GM12878 (cell line): ENCODE measurements around the gene CTSA. TPM values are rescaled to one million over a fixed set of nuclear protein-coding genes. Genes with fewer than 3 reads are reported as not detected.

Source experiments
- ATAC-seq: fragments of 200-7000 bp; cut with Tn5 transposase; 3 replicates; pipeline ENCODE4 v1.9.1; 2020; ENCODE audit warnings: mild to moderate bottlenecking, moderate library complexity
- BruUV-seq: library from RNA; stranded (reverse); fragments of 400-500 nt; replicated peaks from 2 replicates; lab custom pipeline; 2021; lab: Mats Ljungman, UMichigan
- CTCF ChIA-PET: fragments of 300-600 bp; sonication (Branson Sonifier 250); formaldehyde crosslinking; extraction: SDS; loops from one replicate; lab custom pipeline; 2021; ENCODE audit warnings: inconsistent platforms; lab: Yijun Ruan, JAX
- POLR2A ChIA-PET: fragments of 350-600 bp; formaldehyde crosslinking; extraction: SDS; loops from one replicate; lab custom pipeline; 2021; ENCODE audit warnings: inconsistent platforms; lab: Charles Lee
- RAD21 ChIA-PET: fragments of 300-600 bp; sonication (Branson Sonifier 250); formaldehyde crosslinking; loops from one replicate; lab custom pipeline; 2023; ENCODE audit warnings: antibody characterized with exemption; ENCODE audit not compliant: unreplicated experiment; lab: Charles Lee
- SMC1A ChIA-PET: fragments of 300-600 bp; sonication (Branson Sonifier 250); formaldehyde crosslinking; loops from one replicate; lab custom pipeline; 2023; ENCODE audit not compliant: unreplicated experiment, uncharacterized antibody; lab: Charles Lee
- DNase-seq: peaks from one replicate; pipeline ENCODE4 v3.0.0-alpha.2; 2011; ENCODE audit warnings: low read depth, low spot score
- FAIRE-seq: peaks from 3 replicates; lab custom pipeline; 2011; peaks lifted over from hg19 to GRCh38; lab: Jason Lieb, UNC
- H2AFZ ChIP-seq: 2 replicates; pipeline ENCODE4 v1.6.0; 2011; ENCODE audit warnings: low read depth, low read length, control low read depth; ENCODE audit not compliant: control insufficient read depth
- H3K27ac ChIP-seq: 2 replicates; pipeline ENCODE4 v1.5.1; 2011; ENCODE audit warnings: control low read depth; ENCODE audit not compliant: control insufficient read depth, insufficient read depth
- H3K27me3 ChIP-seq, 2 experiments: replicated peaks in 1 of 2; 2 replicates each; pipeline versions ENCODE4 v1.6.0 to v1.6.1; 2011; ENCODE audit warnings: low read length in 1 of 2; ENCODE audit not compliant: control insufficient read depth in 2 of 2, insufficient read depth in 2 of 2
- H3K36me3 ChIP-seq, 2 experiments: 2 replicates each; pipeline ENCODE4 v1.5.1; 2011; ENCODE audit warnings: low read length in 1 of 2; ENCODE audit not compliant: control insufficient read depth in 2 of 2, insufficient read depth in 2 of 2
- H3K4me1 ChIP-seq: 2 replicates; pipeline ENCODE4 v1.6.1; 2011; ENCODE audit warnings: mild to moderate bottlenecking, low read length, moderate library complexity, mixed read lengths; ENCODE audit not compliant: control insufficient read depth, insufficient read depth
- H3K4me2 ChIP-seq: 2 replicates; pipeline ENCODE4 v1.6.0; 2011; ENCODE audit warnings: control low read depth; ENCODE audit not compliant: control insufficient read depth, insufficient read depth
- H3K4me3 ChIP-seq: fragments of 200-600 bp; sonication (generic); 2 replicates; pipeline ENCODE4 v1.5.1; 2016
- H3K79me2 ChIP-seq: 2 replicates; pipeline ENCODE4 v1.6.0; 2011; ENCODE audit warnings: low read length; ENCODE audit not compliant: control insufficient read depth, insufficient read depth
- H3K9ac ChIP-seq: 2 replicates; pipeline ENCODE4 v1.8.0; 2011; ENCODE audit warnings: low read length, control low read depth, mixed read lengths; ENCODE audit not compliant: control insufficient read depth, insufficient read depth
- H3K9me3 ChIP-seq: replicated peaks from 3 replicates; pipeline ENCODE4 v1.5.1; 2011; ENCODE audit warnings: mild to moderate bottlenecking, low read length; ENCODE audit not compliant: control insufficient read depth, insufficient read depth
- H4K20me1 ChIP-seq: 2 replicates; pipeline ENCODE4 v1.6.0; 2011; ENCODE audit not compliant: control insufficient read depth, insufficient read depth
- BRCA1 ChIP-seq: IDR thresholded peaks from 2 replicates; pipeline ENCODE4 v1.6.1; 2011; ENCODE audit warnings: low read depth, low read length, improper control_type of control experiment
- HDAC2 ChIP-seq: fragments of 200-600 bp; sonication (generic); IDR thresholded peaks from 2 replicates; pipeline ENCODE4 v1.6.1; 2017
- MAX ChIP-seq: IDR thresholded peaks from 2 replicates; pipeline ENCODE4 v1.6.1; 2012; ENCODE audit warnings: low read depth, low read length, improper control_type of control experiment
- POU2F2 ChIP-seq: IDR thresholded peaks from 3 replicates; pipeline ENCODE4 v1.6.1; 2011; ENCODE audit warnings: low read depth, mild to moderate bottlenecking, low read length, borderline replicate concordance
- SPI1 ChIP-seq: IDR thresholded peaks from 2 replicates; pipeline ENCODE4 v1.6.1; 2011; ENCODE audit warnings: low read depth, mild to moderate bottlenecking, low read length, moderate library complexity, borderline replicate concordance; ENCODE audit not compliant: insufficient read depth
- SUPT20H ChIP-seq: IDR thresholded peaks from 2 replicates; pipeline ENCODE4 v1.6.1; 2011; ENCODE audit warnings: low read depth, mild to moderate bottlenecking, low read length, moderate library complexity, borderline replicate concordance; ENCODE audit not compliant: control insufficient read depth
- ZNF592 ChIP-seq: fragments of 450-650 bp; IDR thresholded peaks from 2 replicates; pipeline ENCODE4 v1.6.1; 2017; ENCODE audit warnings: mild to moderate bottlenecking, moderate library complexity
- ZNF622 ChIP-seq: fragments of 450-650 bp; IDR thresholded peaks from 2 replicates; pipeline ENCODE4 v1.6.1; 2017; ENCODE audit warnings: mild to moderate bottlenecking, inconsistent platforms
- ZNF687 ChIP-seq: fragments of 450-650 bp; IDR thresholded peaks from 2 replicates; pipeline ENCODE4 v1.6.1; 2017; ENCODE audit warnings: mild to moderate bottlenecking, moderate library complexity
- WGBS: methylation state at CpG from one replicate; pipeline ENCODE4 v1.1.6; 2016; ENCODE audit warnings: low lambda C conversion rate; ENCODE audit not compliant: insufficient replicate concordance, insufficient coverage; ENCODE audit errors: missing lambda C conversion rate; 5-methylcytosine and 5-hydroxymethylcytosine counted together
- in situ Hi-C: fragments of 300-500 bp; cut with MboI; formaldehyde crosslinking; loops from 9 replicates; pipeline ENCODE4 v1.14.3; 2018; ENCODE audit warnings: mixed read lengths
- intact Hi-C: fragments of 100-400 bp; cut with micrococcal nuclease; formaldehyde crosslinking; loops from one replicate; pipeline ENCODE4 v1.14.2; 2022; ENCODE audit not compliant: unreplicated experiment
- polyA plus RNA-seq, 11 experiments: library from polyadenylated mRNA; depleted of rRNA in 4 of 11; unstranded in 6 of 11; stranded (reverse) in 5 of 11; fragments of >200 nt; fragmentation: Nextera tagmentation in 4 of 11; fragmentation: Illumina TruSeq in 1 of 11; extraction: Ambion mirVana in 4 of 11; extraction: Trizol in 1 of 11; gene quantifications; 1 replicate in 1 of 11; 2 replicates in 10 of 11; pipeline versions ENCODE4 v1.2.1 to v1.2.3, GENCODE V29; 2011 to 2016; ENCODE audit warnings: inconsistent platforms in 2 of 11, missing spikeins in 2 of 11, low read depth in 1 of 11
- total RNA-seq, 4 experiments: library from RNA; depleted of rRNA in 3 of 4; stranded (reverse); fragments of >200 nt in 3 of 4; fragmentation: Illumina TruSeq in 1 of 4; extraction: Trizol in 1 of 4; gene quantifications; 2 replicates each; pipeline versions ENCODE4 v1.2.1 to v1.2.3, GENCODE V29; 2013 to 2021

The CTSA gene
- total and polyA plus RNA-seq, 10 of the 15 experiments (the other 5 are each of a cell fraction or from before 2014, with no cell fraction given) = 7.1 to 67.0 (median 36.2) TPM

- TF ChIP-seq ZNF592 (no peak), BRCA1 (no peak), HDAC2 (no peak), SUPT20H (no peak)
Measured at GRCh38 chr20:45852326-45852725, 38.8 kb upstream of the CTSA start (continued).

- WGBS = 71% methylated on average over 2 of the region's 2 CpGs
- ChIA-PET SMC1A (no interaction called here), CTCF (interaction anchor here (0.8 to 1.6 kb wide), 2 partner anchors 54 to 117 kb away, joined by 3 to 6 read pairs; no protein-coding TSS in a partner anchor), RAD21 (no interaction called here), POLR2A (interaction anchor here (2.4 kb wide), 1 partner anchor 11 kb away, joined by 10 read pairs; no protein-coding TSS in a partner anchor)
- in situ Hi-C loops = no loop called here
- Histone ChIP-seq H3K9me3 (no peaks in the 10 kb centered on the region), H3K4me2 (no peak overlapping the region), H3K27ac (no peak overlapping the region), H3K9ac (no peak overlapping the region), H3K4me3 (no peak overlapping the region), H3K27me3 (no peaks in the 10 kb centered on the region), H2AFZ (no peak overlapping the region), H3K4me1 (peaks cover 8% of the 10 kb centered on the region), H4K20me1 (no peaks in the 10 kb centered on the region), H3K79me2 (peaks cover 19% of the 10 kb centered on the region), H3K36me3 (no peaks in the 10 kb centered on the region)
- no peak for FAIRE-seq
- intact Hi-C loops = no loop called here
- ATAC-seq = no peak
- no peak for DNase-seq
- BruUV-seq = no TSS peak
- no peak for TF ChIP-seq ZNF687
- no peak for TF ChIP-seq POU2F2
- TF ChIP-seq MAX = no peak
- TF ChIP-seq ZNF592 = no peak
- TF ChIP-seq SPI1 = no peak
- no peak for TF ChIP-seq ZNF622
Measured at GRCh38 chr20:45853484-45853883, 37.7 kb upstream of the CTSA start.
